ENCODE results near the gene NT5DC3. TPM values are rescaled to one million over a fixed set of nuclear protein-coding genes. Genes with fewer than 3 reads are reported as not detected.

Gene NT5DC3
- total RNA-seq, 1 donor from 2014 or later, result 3.1 TPM

- H3K4me3 ChIP-seq, result no peak overlapping the region
- no peak overlapping the region for H3K27ac ChIP-seq (replicated peaks)
- H3K9me3 ChIP-seq (replicated peaks), result no peaks in the 10 kb centered on the region
- no peaks in the 10 kb centered on the region for H3K36me3 ChIP-seq
- DNase-seq, result no peak
- intact Hi-C loops (cut with micrococcal nuclease), result no loop called here
- TF ChIP-seq CTCF (IDR thresholded peaks at IDR 0.05; ENCODE audit: borderline replicate concordance), result no peak
- H3K27me3 ChIP-seq (ENCODE audit: low read depth), result no peaks in the 10 kb centered on the region
- H3K4me1 ChIP-seq, result peaks cover 7% of the 10 kb centered on the region
Measured at GRCh38 chr12:103855036-103855712, 14.1 kb upstream of the NT5DC3 start.

DNA sequence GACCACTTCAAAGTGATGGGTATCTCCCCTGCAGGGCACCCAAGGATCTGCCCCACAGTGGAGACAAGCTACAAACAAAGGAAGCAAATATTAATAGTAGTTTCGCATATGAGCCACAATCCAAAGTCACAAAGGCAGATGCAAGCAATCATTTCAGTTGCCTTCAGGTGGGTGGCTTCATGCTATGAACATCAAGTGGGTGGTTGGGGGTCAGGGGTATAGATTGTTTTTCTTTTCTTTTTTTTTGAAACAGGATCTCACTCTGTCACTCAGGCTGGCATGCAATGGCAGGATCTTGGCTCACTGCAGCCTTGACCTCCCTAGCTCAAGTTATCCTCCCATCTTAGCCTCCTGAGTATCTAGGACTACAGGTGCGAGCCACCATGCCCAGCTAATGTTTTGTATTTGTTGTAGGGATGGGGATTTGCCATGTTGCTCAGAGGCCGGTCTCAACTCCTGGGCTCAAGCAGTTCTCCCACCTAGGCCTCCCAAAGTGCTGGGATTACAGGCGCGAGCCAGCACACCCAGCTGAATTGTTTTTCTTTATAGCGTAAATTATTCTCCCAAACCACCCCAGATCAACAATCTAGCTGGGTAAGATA is 13.4 kb upstream of the NT5DC3 start:
- Histone ChIP-seq H3K27ac (replicated peaks) (no peak overlapping the region), H3K27me3 (ENCODE audit: low read depth) (no peaks in the 10 kb centered on the region), H3K4me1 (peaks cover 4% of the 10 kb centered on the region), H3K4me3 (no peak overlapping the region), H3K9me3 (replicated peaks) (no peaks in the 10 kb centered on the region), H3K36me3 (no peaks in the 10 kb centered on the region)
- DNase-seq, result no peak
- no peak for TF ChIP-seq CTCF (IDR thresholded peaks at IDR 0.05; ENCODE audit: borderline replicate concordance)
- intact Hi-C loops (cut with micrococcal nuclease), result no loop called here

- no peaks in the 10 kb centered on the region for H3K9me3 ChIP-seq (replicated peaks)
- H3K27ac ChIP-seq (replicated peaks), result no peak overlapping the region
- no peak overlapping the region for H3K4me3 ChIP-seq
- no peaks in the 10 kb centered on the region for H3K4me1 ChIP-seq
- TF ChIP-seq CTCF (IDR thresholded peaks at IDR 0.05; ENCODE audit: borderline replicate concordance), result no peak
- H3K27me3 ChIP-seq (ENCODE audit: low read depth), result no peaks in the 10 kb centered on the region
- DNase-seq, result no peak
- intact Hi-C loops (cut with micrococcal nuclease), result no loop called here
- no peaks in the 10 kb centered on the region for H3K36me3 ChIP-seq
Measured at GRCh38 chr12:103852498-103852997, 11.5 kb upstream of the NT5DC3 start.

DNA sequence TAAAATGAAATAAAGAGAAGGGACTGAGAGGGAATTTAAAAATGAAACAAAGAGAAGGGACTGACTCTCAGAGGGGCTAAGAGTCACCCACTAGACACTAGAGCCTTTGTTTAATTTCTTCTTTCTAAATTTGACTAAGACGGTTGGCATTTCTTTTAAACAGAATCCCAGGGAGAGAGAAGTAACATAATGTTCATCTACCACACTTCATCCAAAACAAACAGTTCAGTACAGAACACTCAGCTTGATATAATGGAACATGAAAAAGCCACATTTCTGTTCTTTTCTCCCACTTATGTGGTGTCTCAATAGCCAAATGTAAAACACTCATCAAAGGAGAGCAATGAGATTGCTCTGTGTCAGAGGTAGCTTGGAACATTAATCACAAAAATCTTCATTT is 10.1 kb upstream of the NT5DC3 start:
- DNase-seq, result no peak
- Histone ChIP-seq H3K4me3 (no peak overlapping the region), H3K27ac (replicated peaks) (peak overlapping the region; percentile 15), H3K27me3 (ENCODE audit: low read depth) (no peaks in the 10 kb centered on the region), H3K4me1 (no peaks in the 10 kb centered on the region), H3K36me3 (no peaks in the 10 kb centered on the region), H3K9me3 (replicated peaks) (no peaks in the 10 kb centered on the region)
- intact Hi-C loops (cut with micrococcal nuclease), result no loop called here
- TF ChIP-seq CTCF (IDR thresholded peaks at IDR 0.05; ENCODE audit: borderline replicate concordance), result no peak

DNA sequence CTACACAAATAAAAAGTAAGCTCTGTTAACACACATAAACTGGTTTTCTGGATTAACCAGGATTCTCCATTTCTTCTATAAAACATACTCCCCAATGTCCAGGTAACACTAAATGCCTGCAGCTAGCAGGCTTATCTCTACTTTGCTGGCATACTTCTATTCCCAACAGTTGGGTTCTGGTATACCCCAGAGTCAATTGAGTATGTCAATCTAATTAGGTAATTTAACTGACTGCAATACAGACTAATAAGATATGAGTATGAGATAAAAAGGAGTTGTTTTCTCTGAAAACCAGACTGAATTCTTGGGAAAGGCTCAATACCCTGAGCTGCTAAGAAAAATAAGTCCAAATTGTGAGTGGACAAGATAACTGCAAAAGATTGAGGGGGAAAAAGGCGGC is 9.4 kb upstream of the NT5DC3 start:
- no peaks in the 10 kb centered on the region for H3K27me3 ChIP-seq (ENCODE audit: low read depth)
- no peaks in the 10 kb centered on the region for H3K4me1 ChIP-seq
- DNase-seq, result no peak
- H3K27ac ChIP-seq (replicated peaks), result no peak overlapping the region
- no peaks in the 10 kb centered on the region for H3K9me3 ChIP-seq (replicated peaks)
- intact Hi-C loops (cut with micrococcal nuclease), result no loop called here
- H3K4me3 ChIP-seq, result no peak overlapping the region
- no peaks in the 10 kb centered on the region for H3K36me3 ChIP-seq
- no peak for TF ChIP-seq CTCF (IDR thresholded peaks at IDR 0.05; ENCODE audit: borderline replicate concordance)
